ENCODE measurements around the gene CROCC2. TPM values are rescaled to one million over a fixed set of nuclear protein-coding genes. Genes with fewer than 3 reads are reported as not detected.

CROCC2 gene
- total RNA-seq, 1 donor from 2014 or later: not detected

GRCh38 chr2:240869109-240869955 lies 36.8 kb upstream of the CROCC2 start:
- H3K27me3 Mint-ChIP-seq (ENCODE audit: unreplicated experiment): peaks cover 5% of the 10 kb centered on the region
- H3K27ac Mint-ChIP-seq (ENCODE audit: unreplicated experiment): no peak overlapping the region
- no peaks in the 10 kb centered on the region for H3K9me3 Mint-ChIP-seq (ENCODE audit: unreplicated experiment)
- H3K4me1 Mint-ChIP-seq (ENCODE audit: unreplicated experiment): no peaks in the 10 kb centered on the region
- no peaks in the 10 kb centered on the region for H3K36me3 Mint-ChIP-seq (ENCODE audit: low read depth, unreplicated experiment)
- DNase-seq (ENCODE audit: low spot score): no peak
- TF ChIP-seq CTCF (IDR thresholded peaks at IDR 0.05; ENCODE audit: unreplicated experiment): no peak
- H3K4me3 Mint-ChIP-seq (ENCODE audit: unreplicated experiment): no peak overlapping the region

- no peaks in the 10 kb centered on the region for H3K4me1 Mint-ChIP-seq (ENCODE audit: unreplicated experiment)
- no peaks in the 10 kb centered on the region for H3K9me3 Mint-ChIP-seq (ENCODE audit: unreplicated experiment)
- no peak overlapping the region for H3K4me3 Mint-ChIP-seq (ENCODE audit: unreplicated experiment)
- no peak overlapping the region for H3K27ac Mint-ChIP-seq (ENCODE audit: unreplicated experiment)
- peaks cover 5% of the 10 kb centered on the region for H3K27me3 Mint-ChIP-seq (ENCODE audit: unreplicated experiment)
- DNase-seq (ENCODE audit: low spot score): no peak
- no peaks in the 10 kb centered on the region for H3K36me3 Mint-ChIP-seq (ENCODE audit: low read depth, unreplicated experiment)
- no peak for TF ChIP-seq CTCF (IDR thresholded peaks at IDR 0.05; ENCODE audit: unreplicated experiment)
Observed at GRCh38 chr2:240869956-240870875, 35.9 kb upstream of the CROCC2 start.

- DNase-seq (ENCODE audit: low spot score): no peak
- Mint-ChIP-seq H3K4me1 (ENCODE audit: unreplicated experiment) (no peaks in the 10 kb centered on the region), H3K4me3 (ENCODE audit: unreplicated experiment) (no peak overlapping the region), H3K36me3 (ENCODE audit: low read depth, unreplicated experiment) (no peaks in the 10 kb centered on the region), H3K9me3 (ENCODE audit: unreplicated experiment) (no peaks in the 10 kb centered on the region), H3K27ac (ENCODE audit: unreplicated experiment) (no peak overlapping the region), H3K27me3 (ENCODE audit: unreplicated experiment) (peaks cover 5% of the 10 kb centered on the region)
- TF ChIP-seq CTCF (IDR thresholded peaks at IDR 0.05; ENCODE audit: unreplicated experiment): no peak
Observed at GRCh38 chr2:240871071-240871958, 34.8 kb upstream of the CROCC2 start.

- no peak overlapping the region for H3K4me3 Mint-ChIP-seq (ENCODE audit: unreplicated experiment)
- no peak for TF ChIP-seq CTCF (IDR thresholded peaks at IDR 0.05; ENCODE audit: unreplicated experiment)
Observed at GRCh38 chr2:240872317-240873097, 33.6 kb upstream of the CROCC2 start.

More at GRCh38 chr2:240872317-240873097, 33.6 kb upstream of the CROCC2 start:
- H3K27ac Mint-ChIP-seq (ENCODE audit: unreplicated experiment): no peak overlapping the region
- H3K36me3 Mint-ChIP-seq (ENCODE audit: low read depth, unreplicated experiment): no peaks in the 10 kb centered on the region
- no peaks in the 10 kb centered on the region for H3K9me3 Mint-ChIP-seq (ENCODE audit: unreplicated experiment)
- peaks cover 5% of the 10 kb centered on the region for H3K27me3 Mint-ChIP-seq (ENCODE audit: unreplicated experiment)
- no peaks in the 10 kb centered on the region for H3K4me1 Mint-ChIP-seq (ENCODE audit: unreplicated experiment)
- DNase-seq (ENCODE audit: low spot score): no peak
